ENCODE measurements around the gene DOCK3. TPM values are rescaled to one million over a fixed set of nuclear protein-coding genes. Genes with fewer than 3 reads are reported as not detected.
A peak's percentile ranks its signal among the peaks of the same experiment; 100 is the strongest.

Gene DOCK3
- total RNA-seq, 1 experiment from 2014 or later: 8.3 TPM

DNA sequence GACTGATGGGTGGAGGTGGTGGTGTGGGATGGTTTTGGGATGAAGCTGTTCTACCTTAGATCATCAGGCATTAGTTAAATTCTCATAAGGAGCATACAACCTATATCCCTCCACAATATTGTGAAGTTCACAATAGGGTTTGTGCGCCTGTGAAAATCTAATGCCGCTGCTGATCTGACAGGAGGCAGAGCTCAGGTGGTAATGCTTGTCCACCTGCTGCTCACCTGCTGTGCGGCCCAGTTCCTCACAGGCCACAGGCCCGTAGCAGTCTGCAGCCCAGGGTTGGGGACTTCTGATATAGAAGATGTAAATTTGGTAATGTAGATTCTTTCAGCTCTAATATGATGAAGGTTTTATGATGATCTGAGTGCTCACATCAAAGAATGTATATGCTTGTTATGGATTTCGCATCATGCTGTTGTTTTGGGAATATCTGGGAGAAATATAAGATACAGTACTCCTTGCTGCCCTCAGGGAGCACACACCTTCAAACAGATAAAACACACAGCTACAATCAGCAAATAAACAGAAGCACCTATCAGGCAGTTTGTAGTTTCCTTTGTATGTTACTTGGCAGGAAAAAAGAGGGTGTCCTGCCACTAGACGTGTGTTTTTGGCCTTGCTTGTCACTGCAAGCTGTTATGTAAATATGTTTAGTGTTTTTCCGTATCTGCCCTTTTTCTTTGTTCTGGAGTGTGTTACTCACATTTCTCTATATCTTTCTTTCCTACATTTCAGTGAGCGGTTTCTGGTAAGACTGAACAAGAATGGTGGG lies 471.3 kb downstream of the DOCK3 start:
- H3K4me3 Mint-ChIP-seq: no peak overlapping the region
- H3K79me2 ChIP-seq (ENCODE audit: insufficient read depth, low read length): no peaks in the 10 kb centered on the region
- no peak overlapping the region for H3T11ph ChIP-seq (ENCODE audit: low read length)
- H2BK12ac ChIP-seq (ENCODE audit: insufficient read length, low read depth, low read length): no peak overlapping the region
- H4K5ac ChIP-seq (ENCODE audit: insufficient read length, low read depth, low read length): no peak overlapping the region
- H4K8ac ChIP-seq (replicated peaks; ENCODE audit: insufficient read length, low read depth, low read length): no peak overlapping the region
- no peak overlapping the region for H2BK15ac ChIP-seq (ENCODE audit: low read depth, low read length)
- H3K9me3 ChIP-seq (ENCODE audit: control insufficient read depth, low read depth, low read length): no peaks in the 10 kb centered on the region
- no peak overlapping the region for H3K23ac ChIP-seq (ENCODE audit: insufficient read length, low read depth, low read length)
- no peak overlapping the region for H3K27ac ChIP-seq (ENCODE audit: insufficient read length, low read depth, low read length)
- H3K56ac ChIP-seq (ENCODE audit: insufficient read length, low read depth, low read length): no peak overlapping the region
- peak overlapping the region; percentile 7 for H3K9ac ChIP-seq (ENCODE audit: extremely low read depth, insufficient read length, low read length)
- H3K18ac ChIP-seq (ENCODE audit: insufficient read length, low read depth, low read length): no peak overlapping the region
- TF ChIP-seq, protein P1, sequence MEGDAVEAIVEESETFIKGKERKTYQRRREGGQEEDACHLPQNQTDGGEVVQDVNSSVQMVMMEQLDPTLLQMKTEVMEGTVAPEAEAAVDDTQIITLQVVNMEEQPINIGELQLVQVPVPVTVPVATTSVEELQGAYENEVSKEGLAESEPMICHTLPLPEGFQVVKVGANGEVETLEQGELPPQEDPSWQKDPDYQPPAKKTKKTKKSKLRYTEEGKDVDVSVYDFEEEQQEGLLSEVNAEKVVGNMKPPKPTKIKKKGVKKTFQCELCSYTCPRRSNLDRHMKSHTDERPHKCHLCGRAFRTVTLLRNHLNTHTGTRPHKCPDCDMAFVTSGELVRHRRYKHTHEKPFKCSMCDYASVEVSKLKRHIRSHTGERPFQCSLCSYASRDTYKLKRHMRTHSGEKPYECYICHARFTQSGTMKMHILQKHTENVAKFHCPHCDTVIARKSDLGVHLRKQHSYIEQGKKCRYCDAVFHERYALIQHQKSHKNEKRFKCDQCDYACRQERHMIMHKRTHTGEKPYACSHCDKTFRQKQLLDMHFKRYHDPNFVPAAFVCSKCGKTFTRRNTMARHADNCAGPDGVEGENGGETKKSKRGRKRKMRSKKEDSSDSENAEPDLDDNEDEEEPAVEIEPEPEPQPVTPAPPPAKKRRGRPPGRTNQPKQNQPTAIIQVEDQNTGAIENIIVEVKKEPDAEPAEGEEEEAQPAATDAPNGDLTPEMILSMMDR (conservative IDR thresholded peaks at IDR 0.05): no peak
- no peak overlapping the region for H2BK20ac ChIP-seq (ENCODE audit: low read depth, low read length, poor library complexity, severe bottlenecking)
- H3K4me1 Mint-ChIP-seq: 0 out of 4 replicates have a peak, but pooled peaks cover 0 to 2% of the 10 kb centered on the region in 2 experiments
- no peaks in the 10 kb centered on the region for H3K4me1 ChIP-seq (ENCODE audit: insufficient read depth, low read length)
- H3K14ac ChIP-seq (ENCODE audit: insufficient read depth, low read length): no peak overlapping the region
- no peak overlapping the region for H3K4ac ChIP-seq (ENCODE audit: low read depth, low read length)
- no peak overlapping the region for H2BK120ac ChIP-seq (ENCODE audit: low read depth, low read length, poor library complexity, severe bottlenecking)
- H3K27ac Mint-ChIP-seq: no peak overlapping the region
- no CpG with 5 or more reads among the region's 8 CpGs for WGBS (ENCODE audit: extremely low coverage, insufficient read length, low lambda C conversion rate)
- no peaks in the 10 kb centered on the region for H3K79me1 ChIP-seq (ENCODE audit: insufficient read depth, low read depth, low read length, poor library complexity, severe bottlenecking)
- H3K23me2 ChIP-seq (ENCODE audit: insufficient read length, low read depth, low read length, poor library complexity, severe bottlenecking): no peaks in the 10 kb centered on the region
- peaks cover 6 to 9% of the 10 kb centered on the region in 2 experiments; a peak in 4 of 5 replicates for H3K9me3 Mint-ChIP-seq
- H2AK5ac ChIP-seq (ENCODE audit: insufficient read length, low read length): no peak overlapping the region
- no peaks in the 10 kb centered on the region for H4K20me1 ChIP-seq (ENCODE audit: control insufficient read depth, insufficient read depth, insufficient read length)
- no peak overlapping the region for H2AFZ ChIP-seq (ENCODE audit: low read length)
- no peak overlapping the region for H3K4me2 ChIP-seq (ENCODE audit: insufficient read depth, insufficient read length, low read length)
- no peak overlapping the region for H4K91ac ChIP-seq (ENCODE audit: insufficient read length, low read depth, low read length)
- H3K27me3 Mint-ChIP-seq (ENCODE audit: low read depth): no peaks in the 10 kb centered on the region
- no peak for DNase-seq
- no peak overlapping the region for H2BK5ac ChIP-seq (ENCODE audit: insufficient read length, low read length)
- H3K27me3 ChIP-seq (ENCODE audit: insufficient read depth, low read length): no peaks in the 10 kb centered on the region
- H3K36me3 Mint-ChIP-seq (ENCODE audit: insufficient read depth in 1 of 3, low read depth in 3 of 3): peaks cover 6 to 15% (median 9%) of the 10 kb centered on the region in 3 experiments; a peak in 5 of 7 replicates

Data from H9 (cell line).